Hepatocyte (in vitro differentiated cells): ENCODE results near the gene CAP1.

Experiments
- EZH2 ChIP-seq: fragments of 200-600 bp; sonication (generic); IDR thresholded peaks from 2 replicates; pipeline ENCODE4 v1.6.1; 2016; ENCODE audit warnings: antibody characterized with exemption, mild to moderate bottlenecking, borderline replicate concordance
- EZH2phosphoT487 ChIP-seq: fragments of 200-600 bp; sonication (generic); IDR thresholded peaks from one replicate; pipeline ENCODE4 v1.6.1; 2018; ENCODE audit warnings: antibody characterized with exemption, mild to moderate bottlenecking, low read depth, moderate library complexity; ENCODE audit not compliant: unreplicated experiment, severe bottlenecking

GRCh38 chr1:40075266-40075665 is 34.7 kb downstream of the CAP1 start:
- TF ChIP-seq EZH2phosphoT487 (no peak), EZH2 (no peak)
